Activated CD4-positive, alpha-beta T cell treated with anti-CD3 and anti-CD28 coated beads for 1 hour (primary cell): ENCODE data around the gene SARM1.
"Not testable (repeated sequence)": the region's sequence is repeated elsewhere in the genome, so short reads cannot be mapped to it uniquely, and the experiment has no call there.

ENCODE experiments used
- DNase-seq: peaks from one replicate; pipeline ENCODE4 v3.0.0-alpha.2; 2020

The SARM1 gene

DNA sequence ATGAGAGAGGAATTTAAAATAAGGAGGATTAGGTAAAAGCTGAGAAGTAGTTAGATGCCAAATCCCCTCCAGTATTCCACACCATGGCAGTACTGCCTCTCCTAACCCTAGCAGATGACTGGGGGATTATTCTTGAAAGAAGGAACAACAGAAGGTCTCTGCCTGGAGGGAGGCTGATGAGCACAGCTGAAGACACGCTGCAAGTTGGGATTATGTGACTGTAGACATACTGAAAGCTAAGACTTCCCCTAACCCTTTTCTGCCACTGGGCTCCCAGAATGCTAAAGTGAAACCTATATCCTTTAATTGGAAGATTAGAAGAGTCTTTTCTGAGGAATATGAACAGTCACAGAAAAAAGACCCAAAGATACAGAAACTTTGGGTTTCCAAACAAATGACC is 62.2 kb downstream of the SARM1 start:
- DNase-seq, result no peak

DNA sequence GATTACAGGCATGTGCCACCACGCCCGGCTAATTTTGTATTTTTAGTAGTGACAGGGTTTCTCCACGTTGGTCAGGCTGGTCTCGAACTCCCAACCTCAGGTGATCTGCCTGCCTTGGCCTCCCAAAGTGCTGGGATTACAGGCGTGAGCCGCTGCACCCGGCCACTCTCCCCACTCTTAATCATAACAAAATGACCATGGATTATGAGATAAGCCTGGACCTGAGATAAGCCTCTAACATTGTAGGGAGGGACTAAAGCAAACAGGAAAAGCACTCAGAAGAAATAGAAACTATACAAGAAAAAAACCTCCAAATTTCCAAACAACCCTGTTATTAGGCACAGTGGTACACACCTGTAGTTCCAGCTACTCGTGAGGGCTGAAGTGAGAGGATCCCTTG is 62.8 kb downstream of the SARM1 start:
- DNase-seq, result not testable (repeated sequence)

DNA sequence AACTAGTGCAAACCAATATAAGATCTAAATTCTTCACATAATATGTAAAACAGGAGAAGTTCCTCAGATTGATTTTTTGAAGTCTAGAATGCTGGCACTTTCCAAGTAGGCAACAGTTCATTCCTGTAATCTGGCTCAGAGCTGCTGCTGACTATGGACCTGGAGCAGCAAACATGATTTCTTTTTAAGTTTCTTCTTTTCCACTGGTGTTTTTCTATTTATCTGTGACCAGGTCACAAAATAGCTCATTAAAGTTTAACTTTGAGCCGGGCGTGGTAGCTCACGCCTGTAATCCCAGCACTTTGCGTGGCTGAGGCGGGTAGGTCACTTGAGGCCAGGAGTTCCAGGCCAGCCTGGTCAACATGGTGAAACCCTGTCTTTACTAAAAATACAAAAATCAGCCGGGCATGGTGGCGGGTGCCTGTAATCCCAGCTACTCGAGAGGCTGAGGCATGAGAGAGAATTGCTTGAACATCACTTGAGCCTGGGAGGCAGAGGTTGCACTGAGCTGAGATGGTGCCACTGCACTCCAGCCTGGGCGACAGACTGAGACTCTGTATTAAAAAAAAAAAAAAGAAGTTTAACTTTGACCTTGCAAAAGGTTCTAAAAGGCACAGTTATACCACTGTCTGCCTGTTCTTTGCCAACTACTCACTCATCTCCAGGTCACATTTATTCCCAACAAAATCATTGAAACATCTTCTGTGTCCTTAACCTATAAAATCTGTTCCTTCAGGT is 72.6 kb downstream of the SARM1 start:
- DNase-seq, result no peak

DNA sequence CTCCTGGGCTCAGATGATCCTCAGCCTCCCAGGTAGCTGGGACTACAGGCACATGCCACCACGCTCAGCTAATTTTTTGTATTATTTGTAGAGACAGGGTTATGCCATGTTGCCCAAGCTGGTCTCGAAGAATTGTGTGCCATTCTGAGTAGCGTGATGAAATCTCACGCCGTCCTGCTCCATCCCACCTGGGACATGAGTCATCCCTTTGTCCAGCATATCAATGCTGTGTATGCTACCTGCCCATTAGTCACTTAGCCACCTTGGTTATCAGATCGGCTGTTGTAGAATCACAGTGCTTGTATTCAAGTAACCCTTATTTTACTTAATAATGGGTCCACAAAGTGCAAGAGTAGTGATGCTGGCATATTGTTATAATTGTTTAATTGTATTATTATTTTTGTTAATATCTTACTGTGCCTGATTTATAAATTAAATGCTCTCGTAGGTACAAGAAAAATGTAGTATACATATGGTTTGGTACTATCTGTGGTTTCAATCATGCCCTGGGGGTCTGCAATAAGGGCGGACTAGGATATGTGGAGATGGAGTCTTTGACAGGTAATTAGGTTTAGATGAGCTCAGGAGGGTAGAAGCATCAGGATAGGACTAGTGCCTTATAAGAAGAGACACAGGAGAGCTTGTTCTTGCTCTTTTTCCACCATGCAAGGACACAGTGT is 75.4 kb downstream of the SARM1 start:
- DNase-seq, result no peak

DNA sequence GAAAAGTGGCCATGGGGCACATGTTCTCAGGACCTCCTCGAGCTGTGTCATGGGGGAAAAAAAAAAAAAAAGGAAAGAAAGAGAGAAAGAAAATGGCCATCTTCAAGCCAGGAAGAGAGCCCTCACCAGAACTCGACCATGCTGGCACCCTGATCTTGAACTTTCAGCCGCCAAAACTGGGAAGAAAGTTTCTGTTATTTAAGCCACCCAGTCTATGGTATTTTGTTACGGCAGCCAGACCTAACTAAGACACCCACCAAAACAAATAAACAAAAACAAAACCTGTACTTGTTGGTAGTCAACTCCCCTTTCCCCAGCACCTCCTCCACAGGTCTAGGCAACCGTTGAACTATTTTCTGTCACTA is 75.9 kb downstream of the SARM1 start:
- DNase-seq, result no peak

DNA sequence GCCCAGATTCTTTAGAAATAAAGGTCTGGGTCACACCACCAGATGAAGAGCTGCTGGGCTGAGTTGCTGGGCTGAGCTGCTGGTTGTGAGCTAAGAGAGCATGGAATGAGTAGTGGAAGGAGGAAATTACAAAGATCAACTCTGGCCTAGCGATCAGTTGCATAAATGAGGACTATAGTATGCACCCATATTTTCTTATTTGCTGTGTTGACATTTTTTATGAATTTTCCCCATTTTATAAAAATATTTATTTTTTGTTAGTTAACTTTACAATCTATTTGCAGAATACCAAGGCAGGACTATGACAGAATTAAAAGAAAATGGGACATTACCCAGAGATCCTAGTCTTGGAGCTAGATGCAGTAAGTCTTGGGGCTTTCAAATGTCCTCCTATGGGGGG is 78.4 kb downstream of the SARM1 start:
- DNase-seq, result no peak
